Measurements from ENCODE around the gene HAPLN2. TPM values are rescaled to one million over a fixed set of nuclear protein-coding genes. Genes with fewer than 3 reads are reported as not detected.
"Not testable (repeated sequence)": the region's sequence is repeated elsewhere in the genome, so short reads cannot be mapped to it uniquely, and the experiment has no call there.

The HAPLN2 gene
- total and polyA plus RNA-seq, 8 donors, result 0.33 to 0.37 TPM; not detected in 6

DNA sequence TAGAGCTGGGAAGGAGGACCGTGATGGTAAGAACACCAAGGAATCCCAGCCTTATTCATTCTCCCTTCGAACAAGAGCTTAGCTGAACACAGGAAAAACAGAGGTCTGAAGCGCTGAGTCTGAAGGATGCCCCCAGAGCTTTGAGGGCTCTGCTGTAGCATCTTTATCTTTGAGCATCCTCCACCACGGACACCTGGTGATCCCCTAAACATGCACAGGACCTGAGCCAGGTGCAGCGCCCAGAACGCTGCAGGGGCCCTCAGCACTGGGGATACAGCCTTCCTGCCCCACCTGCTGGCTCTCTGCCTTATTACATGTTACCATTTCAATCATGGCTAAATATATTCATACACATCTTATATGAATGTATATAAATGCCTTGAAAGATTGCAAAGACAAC, 10.2 kb upstream of the HAPLN2 start:
- no peaks in the 10 kb centered on the region for H3K36me3 ChIP-seq
- no peaks in the 10 kb centered on the region for H3K9me3 ChIP-seq
- peaks cover 0 to 7% (median 3%) of the 10 kb centered on the region in 4 donors for H3K4me1 ChIP-seq
- 36 to 43% (median 40%) methylated on average over 6 of the region's 6 CpGs for WGBS, 5 donors
- peaks cover 0 to 30% (median 0%) of the 10 kb centered on the region in 3 donors for H3K27me3 ChIP-seq
- no peak overlapping the region for H3K4me3 ChIP-seq
- DNase-seq, result peak; percentile 51 to 73
- intact Hi-C loops (cut with DNase I; ENCODE audit: low total_unique reads), result loop anchor here (10.0 kb wide), 1 partner anchor 144 kb away; no protein-coding TSS in a partner anchor
- no peak overlapping the region for H3K27ac ChIP-seq
- TF ChIP-seq, protein P1, sequence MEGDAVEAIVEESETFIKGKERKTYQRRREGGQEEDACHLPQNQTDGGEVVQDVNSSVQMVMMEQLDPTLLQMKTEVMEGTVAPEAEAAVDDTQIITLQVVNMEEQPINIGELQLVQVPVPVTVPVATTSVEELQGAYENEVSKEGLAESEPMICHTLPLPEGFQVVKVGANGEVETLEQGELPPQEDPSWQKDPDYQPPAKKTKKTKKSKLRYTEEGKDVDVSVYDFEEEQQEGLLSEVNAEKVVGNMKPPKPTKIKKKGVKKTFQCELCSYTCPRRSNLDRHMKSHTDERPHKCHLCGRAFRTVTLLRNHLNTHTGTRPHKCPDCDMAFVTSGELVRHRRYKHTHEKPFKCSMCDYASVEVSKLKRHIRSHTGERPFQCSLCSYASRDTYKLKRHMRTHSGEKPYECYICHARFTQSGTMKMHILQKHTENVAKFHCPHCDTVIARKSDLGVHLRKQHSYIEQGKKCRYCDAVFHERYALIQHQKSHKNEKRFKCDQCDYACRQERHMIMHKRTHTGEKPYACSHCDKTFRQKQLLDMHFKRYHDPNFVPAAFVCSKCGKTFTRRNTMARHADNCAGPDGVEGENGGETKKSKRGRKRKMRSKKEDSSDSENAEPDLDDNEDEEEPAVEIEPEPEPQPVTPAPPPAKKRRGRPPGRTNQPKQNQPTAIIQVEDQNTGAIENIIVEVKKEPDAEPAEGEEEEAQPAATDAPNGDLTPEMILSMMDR (IDR thresholded peaks at IDR 0.05), result peak in 5 of 7 experiments; percentile 15 to 57 (median 25)
- TF ChIP-seq EP300 (IDR thresholded peaks at IDR 0.05), result no peak

DNA sequence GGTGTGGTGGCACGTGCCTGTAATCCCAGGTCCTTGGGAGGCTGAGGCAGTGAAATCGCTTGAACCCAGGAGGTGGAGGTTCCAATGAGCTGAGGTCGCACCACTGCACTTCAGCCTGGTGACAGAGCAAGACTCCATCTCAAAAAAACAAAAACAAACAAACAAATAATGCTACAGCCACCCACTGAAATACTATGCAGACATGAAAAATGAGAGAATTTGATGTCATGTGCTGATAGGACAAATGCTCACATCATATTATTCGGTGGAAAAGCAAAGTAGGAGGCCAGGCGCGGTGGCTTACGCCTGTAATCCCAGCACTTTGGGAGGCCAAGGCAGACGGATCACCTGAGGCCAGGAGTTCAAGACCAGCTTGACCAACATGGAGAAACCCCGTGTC, 9.1 kb upstream of the HAPLN2 start:
- 88 to 91% (median 90%) methylated on average over 9 of the region's 9 CpGs for WGBS, 5 donors
- intact Hi-C loops (cut with DNase I; ENCODE audit: low total_unique reads); H3K4me3 ChIP-seq; H3K4me1 ChIP-seq; H3K9me3 ChIP-seq; DNase-seq; H3K27ac ChIP-seq; H3K36me3 ChIP-seq: not testable (repeated sequence)
- peaks cover 0 to 31% (median 0%) of the 10 kb centered on the region in 3 donors for H3K27me3 ChIP-seq

DNA sequence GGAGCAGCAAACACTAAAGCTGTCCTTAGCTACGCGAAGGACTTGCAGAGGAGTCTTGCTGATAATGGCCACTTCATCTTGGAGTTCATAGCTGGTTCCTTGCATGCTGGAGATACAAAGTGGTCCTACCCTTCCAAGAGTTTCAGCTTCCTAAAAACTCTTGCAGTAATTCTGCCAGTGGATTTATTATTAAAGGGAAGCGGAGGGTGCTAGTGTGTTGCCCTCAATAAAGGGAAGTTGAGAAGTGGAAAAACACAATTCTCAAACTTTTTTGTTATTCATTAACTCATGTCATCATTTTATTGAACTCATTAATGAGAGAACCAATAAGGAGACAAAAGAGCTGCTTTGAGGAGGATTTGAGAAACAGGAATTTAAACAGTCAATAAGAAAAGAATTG, 6.5 kb upstream of the HAPLN2 start:
- no peaks in the 10 kb centered on the region for H3K36me3 ChIP-seq
- H3K4me1 ChIP-seq, result peaks cover 6 to 26% (median 14%) of the 10 kb centered on the region in 4 donors
- TF ChIP-seq POLR2A (IDR thresholded peaks at IDR 0.05) (no peak), POLR2AphosphoS5 (IDR thresholded peaks at IDR 0.05) (no peak)
- no peak overlapping the region for H3K27ac ChIP-seq
- no peak for DNase-seq
- peaks cover 0 to 41% (median 0%) of the 10 kb centered on the region in 3 donors for H3K27me3 ChIP-seq
- H3K4me3 ChIP-seq, result no peak overlapping the region
- H3K9me3 ChIP-seq, result no peaks in the 10 kb centered on the region
- 35 to 53% (median 48%) methylated on average over 3 of the region's 3 CpGs for WGBS, 5 donors
- intact Hi-C loops (cut with DNase I; ENCODE audit: low total_unique reads), result no loop called here

DNA sequence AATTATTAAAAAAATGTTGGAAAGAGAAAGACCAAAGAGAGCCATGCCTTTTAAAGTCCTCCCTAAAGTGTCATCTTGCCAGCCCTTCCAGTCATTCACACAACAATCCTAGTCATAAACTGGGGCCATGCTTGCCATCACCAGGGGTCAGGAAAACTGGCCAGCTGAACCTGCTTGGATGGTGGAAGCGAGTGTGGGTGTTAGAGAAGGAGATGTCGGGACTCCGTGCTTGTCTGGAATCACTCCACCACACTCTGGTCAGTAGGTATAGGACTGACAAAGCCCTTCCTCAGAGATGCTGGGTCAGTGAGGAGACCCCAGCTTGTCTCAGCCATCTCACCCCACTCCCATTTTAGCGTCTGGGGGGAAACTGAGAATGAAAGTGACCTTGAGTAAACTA, 3.3 kb upstream of the HAPLN2 start:
- no peak for DNase-seq
- WGBS, 5 donors, result 38 to 57% (median 44%) methylated on average over 4 of the region's 4 CpGs
- TF ChIP-seq EP300 (IDR thresholded peaks at IDR 0.05), result no peak
- no peak for TF ChIP-seq POLR2AphosphoS5 (IDR thresholded peaks at IDR 0.05)
- TF ChIP-seq POLR2A (IDR thresholded peaks at IDR 0.05), result no peak
- TF ChIP-seq, protein P1 (IDR thresholded peaks at IDR 0.05), result no peak
- Histone ChIP-seq H3K4me1 (peaks cover 6 to 19% (median 11%) of the 10 kb centered on the region in 4 donors), H3K27me3 (peaks cover 0 to 58% (median 15%) of the 10 kb centered on the region in 3 donors), H3K36me3 (no peaks in the 10 kb centered on the region), H3K9me3 (no peaks in the 10 kb centered on the region), H3K27ac (peak overlapping the region in 3 of 5 donors; percentile 37 to 59 (median 59)), H3K4me3 (no peak overlapping the region)
- intact Hi-C loops (cut with DNase I; ENCODE audit: low total_unique reads), result no loop called here

DNA sequence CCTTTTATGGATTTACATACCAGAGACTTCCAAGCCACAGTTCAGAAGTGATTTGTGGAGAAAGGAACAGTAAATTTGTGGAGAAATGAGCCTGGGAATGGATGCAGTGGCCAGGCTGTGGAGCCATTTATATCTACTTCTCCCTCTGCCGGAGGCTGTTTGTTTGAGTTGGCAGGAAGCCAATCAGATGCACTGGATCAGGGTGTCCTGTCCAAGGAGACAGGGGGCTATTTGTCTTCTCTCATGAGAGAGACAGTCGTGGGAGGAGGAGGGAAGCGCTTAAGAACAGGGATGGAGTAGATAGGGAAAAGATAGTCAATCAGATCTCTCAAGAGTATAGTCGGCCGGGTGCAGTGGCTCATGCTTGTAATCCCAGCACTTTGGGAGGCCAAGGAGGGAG, 2.8 kb upstream of the HAPLN2 start:
- H3K9me3 ChIP-seq, result no peaks in the 10 kb centered on the region
- intact Hi-C loops (cut with DNase I; ENCODE audit: low total_unique reads), result no loop called here
- peaks cover 0 to 58% (median 18%) of the 10 kb centered on the region in 3 donors for H3K27me3 ChIP-seq
- peaks cover 6 to 19% (median 11%) of the 10 kb centered on the region in 4 donors for H3K4me1 ChIP-seq
- no peaks in the 10 kb centered on the region for H3K36me3 ChIP-seq
- no peak overlapping the region for H3K4me3 ChIP-seq
- DNase-seq, result peak in 1 of 2 donors; percentile 79
- no peak for TF ChIP-seq EP300 (IDR thresholded peaks at IDR 0.05)
- no peak for TF ChIP-seq POLR2A (IDR thresholded peaks at IDR 0.05)
- TF ChIP-seq, protein P1 (IDR thresholded peaks at IDR 0.05), result no peak
- no peak for TF ChIP-seq POLR2AphosphoS5 (IDR thresholded peaks at IDR 0.05)
- 3 to 9% (median 4%) methylated on average over 5 of the region's 5 CpGs for WGBS, 5 donors
- peak overlapping the region in 3 of 5 donors; percentile 37 to 59 (median 59) for H3K27ac ChIP-seq

Measured in stomach (tissue), 9 donors.